ENCODE data around the gene RBBP8. TPM values are rescaled to one million over a fixed set of nuclear protein-coding genes. Genes with fewer than 3 reads are reported as not detected.

The RBBP8 gene
- total RNA-seq, 1 experiment from 2014 or later: 65.2 TPM

DNA sequence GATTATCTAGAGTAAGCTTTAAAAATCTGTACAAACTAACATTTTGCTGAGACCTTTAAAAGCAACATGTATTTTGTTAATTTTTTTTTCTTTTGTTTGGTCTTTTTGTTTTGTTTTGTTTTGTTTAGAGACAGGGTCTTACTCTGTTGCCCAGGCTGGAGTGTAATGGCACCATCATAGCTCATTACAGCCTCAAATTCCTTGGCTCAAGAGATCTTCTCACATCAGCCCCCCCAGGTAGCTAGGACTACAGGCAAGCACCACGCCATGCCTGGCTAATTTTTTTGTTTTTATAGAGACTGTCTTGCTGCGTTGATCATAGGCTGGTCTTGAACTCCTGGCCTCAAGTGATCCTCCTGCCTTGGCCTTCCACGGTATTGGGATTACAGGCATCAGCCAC lies 23.1 kb downstream of the RBBP8 start:
- H3K27ac ChIP-seq (ENCODE audit: insufficient read length, low read depth, low read length): no peak overlapping the region
- no peak overlapping the region for H3K27ac Mint-ChIP-seq
- no peak overlapping the region for H3K4me2 ChIP-seq (ENCODE audit: insufficient read depth, insufficient read length, low read length)
- H3T11ph ChIP-seq (ENCODE audit: low read length): no peak overlapping the region
- H2BK20ac ChIP-seq (ENCODE audit: low read depth, low read length, poor library complexity, severe bottlenecking): no peak overlapping the region
- H2BK5ac ChIP-seq (ENCODE audit: insufficient read length, low read length): no peak overlapping the region
- no peaks in the 10 kb centered on the region; the same call in 1 of the 2 replicates for H3K4me1 ChIP-seq (ENCODE audit: insufficient read depth, low read length)
- no peaks in the 10 kb centered on the region for H3K23me2 ChIP-seq (ENCODE audit: insufficient read length, low read depth, low read length, poor library complexity, severe bottlenecking)
- no peak overlapping the region for H4K5ac ChIP-seq (ENCODE audit: insufficient read length, low read depth, low read length)
- H3K56ac ChIP-seq (ENCODE audit: insufficient read length, low read depth, low read length): no peak overlapping the region
- H3K27me3 Mint-ChIP-seq (ENCODE audit: low read depth): no peaks in the 10 kb centered on the region
- peaks cover 21 to 25% of the 10 kb centered on the region in 2 experiments for H3K4me1 Mint-ChIP-seq
- H3K79me1 ChIP-seq (ENCODE audit: insufficient read depth, low read depth, low read length, poor library complexity, severe bottlenecking): peaks cover under 1% of the 10 kb centered on the region
- H3K4ac ChIP-seq (ENCODE audit: low read depth, low read length): no peak overlapping the region
- H2BK15ac ChIP-seq (ENCODE audit: low read depth, low read length): no peak overlapping the region
- H2BK120ac ChIP-seq (ENCODE audit: low read depth, low read length, poor library complexity, severe bottlenecking): no peak overlapping the region
- H3K14ac ChIP-seq (ENCODE audit: insufficient read depth, low read length): no peak overlapping the region
- no peak overlapping the region for H3K23ac ChIP-seq (ENCODE audit: insufficient read length, low read depth, low read length)
- H3K18ac ChIP-seq (ENCODE audit: insufficient read length, low read depth, low read length): no peak overlapping the region
- H2BK12ac ChIP-seq (ENCODE audit: insufficient read length, low read depth, low read length): no peak overlapping the region
- H2AFZ ChIP-seq (ENCODE audit: low read length): no peak overlapping the region
- WGBS (ENCODE audit: extremely low coverage, insufficient read length, low lambda C conversion rate): no CpG with 5 or more reads among the region's 3 CpGs
- H3K9me3 Mint-ChIP-seq: no peaks in the 10 kb centered on the region; a peak in 1 of 5 replicates
- H3K4me3 Mint-ChIP-seq: no peak overlapping the region
- TF ChIP-seq, protein P1, sequence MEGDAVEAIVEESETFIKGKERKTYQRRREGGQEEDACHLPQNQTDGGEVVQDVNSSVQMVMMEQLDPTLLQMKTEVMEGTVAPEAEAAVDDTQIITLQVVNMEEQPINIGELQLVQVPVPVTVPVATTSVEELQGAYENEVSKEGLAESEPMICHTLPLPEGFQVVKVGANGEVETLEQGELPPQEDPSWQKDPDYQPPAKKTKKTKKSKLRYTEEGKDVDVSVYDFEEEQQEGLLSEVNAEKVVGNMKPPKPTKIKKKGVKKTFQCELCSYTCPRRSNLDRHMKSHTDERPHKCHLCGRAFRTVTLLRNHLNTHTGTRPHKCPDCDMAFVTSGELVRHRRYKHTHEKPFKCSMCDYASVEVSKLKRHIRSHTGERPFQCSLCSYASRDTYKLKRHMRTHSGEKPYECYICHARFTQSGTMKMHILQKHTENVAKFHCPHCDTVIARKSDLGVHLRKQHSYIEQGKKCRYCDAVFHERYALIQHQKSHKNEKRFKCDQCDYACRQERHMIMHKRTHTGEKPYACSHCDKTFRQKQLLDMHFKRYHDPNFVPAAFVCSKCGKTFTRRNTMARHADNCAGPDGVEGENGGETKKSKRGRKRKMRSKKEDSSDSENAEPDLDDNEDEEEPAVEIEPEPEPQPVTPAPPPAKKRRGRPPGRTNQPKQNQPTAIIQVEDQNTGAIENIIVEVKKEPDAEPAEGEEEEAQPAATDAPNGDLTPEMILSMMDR (conservative IDR thresholded peaks at IDR 0.05): no peak
- no peak overlapping the region for H4K91ac ChIP-seq (ENCODE audit: insufficient read length, low read depth, low read length)
- no peak overlapping the region for H3K9ac ChIP-seq (ENCODE audit: extremely low read depth, insufficient read length, low read length)
- no peaks in the 10 kb centered on the region for H4K20me1 ChIP-seq (ENCODE audit: control insufficient read depth, insufficient read depth, insufficient read length)
- no peak overlapping the region for H4K8ac ChIP-seq (replicated peaks; ENCODE audit: insufficient read length, low read depth, low read length)
- DNase-seq: no peak
- H3K79me2 ChIP-seq (ENCODE audit: insufficient read depth, low read length): no peaks in the 10 kb centered on the region
- no peaks in the 10 kb centered on the region for H3K27me3 ChIP-seq (ENCODE audit: insufficient read depth, low read length)
- no peak overlapping the region for H2AK5ac ChIP-seq (ENCODE audit: insufficient read length, low read length)
- peaks cover 26 to 67% (median 51%) of the 10 kb centered on the region in 3 experiments for H3K36me3 Mint-ChIP-seq (ENCODE audit: insufficient read depth in 1 of 3, low read depth in 3 of 3)
- H3K9me3 ChIP-seq (ENCODE audit: control insufficient read depth, low read depth, low read length): no peaks in the 10 kb centered on the region

Measured in H9 (cell line).